Measurements from ENCODE around the gene RYR1.

DNA sequence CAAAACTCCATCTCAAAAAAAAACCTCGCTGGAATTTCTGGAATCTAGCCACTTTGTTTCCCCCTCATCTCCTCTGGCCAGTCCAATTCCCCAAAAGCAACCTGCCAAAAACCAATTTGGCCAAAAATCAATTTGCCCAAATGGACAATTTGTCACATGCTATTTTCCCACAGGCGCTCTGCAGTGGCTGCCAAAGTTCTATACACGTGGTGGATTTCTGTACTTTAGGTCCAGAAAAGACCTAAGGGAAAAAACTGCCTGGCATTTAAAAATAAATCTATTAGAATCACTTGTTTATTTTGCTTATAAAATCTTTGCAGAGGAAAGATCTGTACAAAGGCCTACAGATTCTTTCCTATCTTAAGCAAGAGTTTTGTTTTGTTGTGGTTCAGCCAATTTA lies 104.9 kb downstream of the RYR1 start:
- no peak for TF ChIP-seq ETV6 (conservative IDR thresholded peaks at IDR 0.05 in 1 of 2, IDR thresholded peaks at IDR 0.05 in 1 of 2; ENCODE audit: borderline replicate concordance in 1 of 2, low read depth in 1 of 2)
- no peak for TF ChIP-seq NFYB (IDR thresholded peaks at IDR 0.05; ENCODE audit: insufficient read depth, low read depth, low read length)
- TF ChIP-seq POLR2A (IDR thresholded peaks at IDR 0.05; ENCODE audit: low read depth, low read length) = no peak
- no peak for TF ChIP-seq USF2 (IDR thresholded peaks at IDR 0.05; ENCODE audit: borderline replicate concordance, low read depth, low read length)
- TF ChIP-seq EZH2 (IDR thresholded peaks at IDR 0.05; ENCODE audit: borderline replicate concordance, control insufficient read depth, low read depth, low read length) = no peak
- TF ChIP-seq, protein P1, sequence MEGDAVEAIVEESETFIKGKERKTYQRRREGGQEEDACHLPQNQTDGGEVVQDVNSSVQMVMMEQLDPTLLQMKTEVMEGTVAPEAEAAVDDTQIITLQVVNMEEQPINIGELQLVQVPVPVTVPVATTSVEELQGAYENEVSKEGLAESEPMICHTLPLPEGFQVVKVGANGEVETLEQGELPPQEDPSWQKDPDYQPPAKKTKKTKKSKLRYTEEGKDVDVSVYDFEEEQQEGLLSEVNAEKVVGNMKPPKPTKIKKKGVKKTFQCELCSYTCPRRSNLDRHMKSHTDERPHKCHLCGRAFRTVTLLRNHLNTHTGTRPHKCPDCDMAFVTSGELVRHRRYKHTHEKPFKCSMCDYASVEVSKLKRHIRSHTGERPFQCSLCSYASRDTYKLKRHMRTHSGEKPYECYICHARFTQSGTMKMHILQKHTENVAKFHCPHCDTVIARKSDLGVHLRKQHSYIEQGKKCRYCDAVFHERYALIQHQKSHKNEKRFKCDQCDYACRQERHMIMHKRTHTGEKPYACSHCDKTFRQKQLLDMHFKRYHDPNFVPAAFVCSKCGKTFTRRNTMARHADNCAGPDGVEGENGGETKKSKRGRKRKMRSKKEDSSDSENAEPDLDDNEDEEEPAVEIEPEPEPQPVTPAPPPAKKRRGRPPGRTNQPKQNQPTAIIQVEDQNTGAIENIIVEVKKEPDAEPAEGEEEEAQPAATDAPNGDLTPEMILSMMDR (IDR thresholded peaks at IDR 0.05 in 2 of 3, conservative IDR thresholded peaks at IDR 0.05 in 1 of 3; ENCODE audit: control insufficient read depth in 2 of 3, extremely low read depth in 1 of 3, insufficient read depth in 1 of 3, low read depth in 3 of 3, low read length in 3 of 3) = no peak
- TF ChIP-seq BCL3 (IDR thresholded peaks at IDR 0.05; ENCODE audit: borderline replicate concordance, insufficient read depth, low read depth, low read length, poor library complexity, severe bottlenecking) = no peak
- TF ChIP-seq BCLAF1 (IDR thresholded peaks at IDR 0.05) = no peak
- no peak for TF ChIP-seq NFYA (IDR thresholded peaks at IDR 0.05; ENCODE audit: borderline replicate concordance, low read depth, low read length)
